ENCODE results near the gene LDLRAD4. TPM values are rescaled to one million over a fixed set of nuclear protein-coding genes. Genes with fewer than 3 reads are reported as not detected.

The LDLRAD4 gene
- total and polyA plus RNA-seq, 2 experiments from 2014 or later, result 0.73 to 1.9 TPM

DNA sequence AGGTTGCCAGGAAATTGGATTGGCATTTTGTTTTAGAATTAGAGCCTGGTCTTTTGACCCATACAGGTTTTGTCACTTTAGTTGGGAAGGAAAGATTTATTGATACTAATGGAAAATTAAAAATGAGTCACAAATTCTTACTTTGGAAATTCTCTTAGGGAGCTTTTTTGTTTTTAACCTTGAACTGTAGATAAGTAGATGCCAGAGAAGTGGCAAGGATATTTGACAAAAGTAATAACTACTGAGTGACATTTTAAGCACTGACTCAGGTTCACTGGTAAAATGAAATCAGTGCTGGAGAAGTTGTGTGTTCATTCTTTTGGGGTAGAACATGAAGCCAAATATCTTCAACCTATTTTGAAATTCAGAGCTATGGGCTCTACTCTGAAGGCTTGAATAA is 56.5 kb downstream of the LDLRAD4 start:
- Histone ChIP-seq H3K27ac (ENCODE audit: low read depth) (no peak overlapping the region), H4K20me1 (replicated peaks; ENCODE audit: insufficient read depth) (0 out of 2 replicates have a peak, but pooled peaks cover 3% of the 10 kb centered on the region), H3K4me3 (no peak overlapping the region), H3K27me3 (ENCODE audit: insufficient read depth) (no peaks in the 10 kb centered on the region), H3K4me2 (no peak overlapping the region), H3K4me1 (ENCODE audit: insufficient read depth) (no peaks in the 10 kb centered on the region), H3K9me2 (ENCODE audit: insufficient read depth) (no peaks in the 10 kb centered on the region), H3K36me3 (ENCODE audit: insufficient read depth) (no peaks in the 10 kb centered on the region), H2AFZ (no peak overlapping the region), H3F3A (replicated peaks; ENCODE audit: low read depth) (no peaks in the 10 kb centered on the region), H3K79me2 (replicated peaks; ENCODE audit: insufficient read depth) (no peaks in the 10 kb centered on the region)
- Mint-ChIP-seq H3K4me3 (no peak overlapping the region), H3K36me3 (ENCODE audit: low read depth) (no peaks in the 10 kb centered on the region), H3K4me1 (peaks cover 8% of the 10 kb centered on the region; the same call in 2 of the 3 replicates), H3K9me3 (no peaks in the 10 kb centered on the region), H3K27ac (no peak overlapping the region), H3K27me3 (ENCODE audit: insufficient read depth, low read depth, poor library complexity) (peaks cover 5% of the 10 kb centered on the region)
- no peak for ATAC-seq
- TF ChIP-seq, protein P1, sequence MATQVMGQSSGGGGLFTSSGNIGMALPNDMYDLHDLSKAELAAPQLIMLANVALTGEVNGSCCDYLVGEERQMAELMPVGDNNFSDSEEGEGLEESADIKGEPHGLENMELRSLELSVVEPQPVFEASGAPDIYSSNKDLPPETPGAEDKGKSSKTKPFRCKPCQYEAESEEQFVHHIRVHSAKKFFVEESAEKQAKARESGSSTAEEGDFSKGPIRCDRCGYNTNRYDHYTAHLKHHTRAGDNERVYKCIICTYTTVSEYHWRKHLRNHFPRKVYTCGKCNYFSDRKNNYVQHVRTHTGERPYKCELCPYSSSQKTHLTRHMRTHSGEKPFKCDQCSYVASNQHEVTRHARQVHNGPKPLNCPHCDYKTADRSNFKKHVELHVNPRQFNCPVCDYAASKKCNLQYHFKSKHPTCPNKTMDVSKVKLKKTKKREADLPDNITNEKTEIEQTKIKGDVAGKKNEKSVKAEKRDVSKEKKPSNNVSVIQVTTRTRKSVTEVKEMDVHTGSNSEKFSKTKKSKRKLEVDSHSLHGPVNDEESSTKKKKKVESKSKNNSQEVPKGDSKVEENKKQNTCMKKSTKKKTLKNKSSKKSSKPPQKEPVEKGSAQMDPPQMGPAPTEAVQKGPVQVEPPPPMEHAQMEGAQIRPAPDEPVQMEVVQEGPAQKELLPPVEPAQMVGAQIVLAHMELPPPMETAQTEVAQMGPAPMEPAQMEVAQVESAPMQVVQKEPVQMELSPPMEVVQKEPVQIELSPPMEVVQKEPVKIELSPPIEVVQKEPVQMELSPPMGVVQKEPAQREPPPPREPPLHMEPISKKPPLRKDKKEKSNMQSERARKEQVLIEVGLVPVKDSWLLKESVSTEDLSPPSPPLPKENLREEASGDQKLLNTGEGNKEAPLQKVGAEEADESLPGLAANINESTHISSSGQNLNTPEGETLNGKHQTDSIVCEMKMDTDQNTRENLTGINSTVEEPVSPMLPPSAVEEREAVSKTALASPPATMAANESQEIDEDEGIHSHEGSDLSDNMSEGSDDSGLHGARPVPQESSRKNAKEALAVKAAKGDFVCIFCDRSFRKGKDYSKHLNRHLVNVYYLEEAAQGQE (IDR thresholded peaks at IDR 0.05; ENCODE audit: unreplicated experiment), result no peak
- TF ChIP-seq STAT1 (IDR thresholded peaks at IDR 0.05; ENCODE audit: unreplicated experiment) (no peak), ZNF331 (CRISPR knock-in tag; IDR thresholded peaks at IDR 0.05; ENCODE audit: low read depth) (no peak), JUNB (IDR thresholded peaks at IDR 0.05; ENCODE audit: unreplicated experiment) (no peak), CREB1 (CRISPR knock-in tag; IDR thresholded peaks at IDR 0.05; ENCODE audit: low read depth) (no peak), ZNF114 (CRISPR knock-in tag; IDR thresholded peaks at IDR 0.05) (no peak), POLR2AphosphoS5 (IDR thresholded peaks at IDR 0.05; ENCODE audit: low read depth) (no peak), EZH2phosphoT487 (IDR thresholded peaks at IDR 0.05; ENCODE audit: unreplicated experiment) (no peak), NANOG (IDR thresholded peaks at IDR 0.05; ENCODE audit: borderline replicate concordance) (no peak), EZH2 (IDR thresholded peaks at IDR 0.05; ENCODE audit: low read depth, unreplicated experiment) (no peak)
- TF ChIP-seq, protein P2, sequence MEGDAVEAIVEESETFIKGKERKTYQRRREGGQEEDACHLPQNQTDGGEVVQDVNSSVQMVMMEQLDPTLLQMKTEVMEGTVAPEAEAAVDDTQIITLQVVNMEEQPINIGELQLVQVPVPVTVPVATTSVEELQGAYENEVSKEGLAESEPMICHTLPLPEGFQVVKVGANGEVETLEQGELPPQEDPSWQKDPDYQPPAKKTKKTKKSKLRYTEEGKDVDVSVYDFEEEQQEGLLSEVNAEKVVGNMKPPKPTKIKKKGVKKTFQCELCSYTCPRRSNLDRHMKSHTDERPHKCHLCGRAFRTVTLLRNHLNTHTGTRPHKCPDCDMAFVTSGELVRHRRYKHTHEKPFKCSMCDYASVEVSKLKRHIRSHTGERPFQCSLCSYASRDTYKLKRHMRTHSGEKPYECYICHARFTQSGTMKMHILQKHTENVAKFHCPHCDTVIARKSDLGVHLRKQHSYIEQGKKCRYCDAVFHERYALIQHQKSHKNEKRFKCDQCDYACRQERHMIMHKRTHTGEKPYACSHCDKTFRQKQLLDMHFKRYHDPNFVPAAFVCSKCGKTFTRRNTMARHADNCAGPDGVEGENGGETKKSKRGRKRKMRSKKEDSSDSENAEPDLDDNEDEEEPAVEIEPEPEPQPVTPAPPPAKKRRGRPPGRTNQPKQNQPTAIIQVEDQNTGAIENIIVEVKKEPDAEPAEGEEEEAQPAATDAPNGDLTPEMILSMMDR (conservative IDR thresholded peaks at IDR 0.05; ENCODE audit: low read depth in 2 of 2), result no peak
- TF ChIP-seq, protein P3, sequence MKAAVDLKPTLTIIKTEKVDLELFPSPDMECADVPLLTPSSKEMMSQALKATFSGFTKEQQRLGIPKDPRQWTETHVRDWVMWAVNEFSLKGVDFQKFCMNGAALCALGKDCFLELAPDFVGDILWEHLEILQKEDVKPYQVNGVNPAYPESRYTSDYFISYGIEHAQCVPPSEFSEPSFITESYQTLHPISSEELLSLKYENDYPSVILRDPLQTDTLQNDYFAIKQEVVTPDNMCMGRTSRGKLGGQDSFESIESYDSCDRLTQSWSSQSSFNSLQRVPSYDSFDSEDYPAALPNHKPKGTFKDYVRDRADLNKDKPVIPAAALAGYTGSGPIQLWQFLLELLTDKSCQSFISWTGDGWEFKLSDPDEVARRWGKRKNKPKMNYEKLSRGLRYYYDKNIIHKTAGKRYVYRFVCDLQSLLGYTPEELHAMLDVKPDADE (IDR thresholded peaks at IDR 0.05), result no peak
- TF ChIP-seq, protein P4, sequence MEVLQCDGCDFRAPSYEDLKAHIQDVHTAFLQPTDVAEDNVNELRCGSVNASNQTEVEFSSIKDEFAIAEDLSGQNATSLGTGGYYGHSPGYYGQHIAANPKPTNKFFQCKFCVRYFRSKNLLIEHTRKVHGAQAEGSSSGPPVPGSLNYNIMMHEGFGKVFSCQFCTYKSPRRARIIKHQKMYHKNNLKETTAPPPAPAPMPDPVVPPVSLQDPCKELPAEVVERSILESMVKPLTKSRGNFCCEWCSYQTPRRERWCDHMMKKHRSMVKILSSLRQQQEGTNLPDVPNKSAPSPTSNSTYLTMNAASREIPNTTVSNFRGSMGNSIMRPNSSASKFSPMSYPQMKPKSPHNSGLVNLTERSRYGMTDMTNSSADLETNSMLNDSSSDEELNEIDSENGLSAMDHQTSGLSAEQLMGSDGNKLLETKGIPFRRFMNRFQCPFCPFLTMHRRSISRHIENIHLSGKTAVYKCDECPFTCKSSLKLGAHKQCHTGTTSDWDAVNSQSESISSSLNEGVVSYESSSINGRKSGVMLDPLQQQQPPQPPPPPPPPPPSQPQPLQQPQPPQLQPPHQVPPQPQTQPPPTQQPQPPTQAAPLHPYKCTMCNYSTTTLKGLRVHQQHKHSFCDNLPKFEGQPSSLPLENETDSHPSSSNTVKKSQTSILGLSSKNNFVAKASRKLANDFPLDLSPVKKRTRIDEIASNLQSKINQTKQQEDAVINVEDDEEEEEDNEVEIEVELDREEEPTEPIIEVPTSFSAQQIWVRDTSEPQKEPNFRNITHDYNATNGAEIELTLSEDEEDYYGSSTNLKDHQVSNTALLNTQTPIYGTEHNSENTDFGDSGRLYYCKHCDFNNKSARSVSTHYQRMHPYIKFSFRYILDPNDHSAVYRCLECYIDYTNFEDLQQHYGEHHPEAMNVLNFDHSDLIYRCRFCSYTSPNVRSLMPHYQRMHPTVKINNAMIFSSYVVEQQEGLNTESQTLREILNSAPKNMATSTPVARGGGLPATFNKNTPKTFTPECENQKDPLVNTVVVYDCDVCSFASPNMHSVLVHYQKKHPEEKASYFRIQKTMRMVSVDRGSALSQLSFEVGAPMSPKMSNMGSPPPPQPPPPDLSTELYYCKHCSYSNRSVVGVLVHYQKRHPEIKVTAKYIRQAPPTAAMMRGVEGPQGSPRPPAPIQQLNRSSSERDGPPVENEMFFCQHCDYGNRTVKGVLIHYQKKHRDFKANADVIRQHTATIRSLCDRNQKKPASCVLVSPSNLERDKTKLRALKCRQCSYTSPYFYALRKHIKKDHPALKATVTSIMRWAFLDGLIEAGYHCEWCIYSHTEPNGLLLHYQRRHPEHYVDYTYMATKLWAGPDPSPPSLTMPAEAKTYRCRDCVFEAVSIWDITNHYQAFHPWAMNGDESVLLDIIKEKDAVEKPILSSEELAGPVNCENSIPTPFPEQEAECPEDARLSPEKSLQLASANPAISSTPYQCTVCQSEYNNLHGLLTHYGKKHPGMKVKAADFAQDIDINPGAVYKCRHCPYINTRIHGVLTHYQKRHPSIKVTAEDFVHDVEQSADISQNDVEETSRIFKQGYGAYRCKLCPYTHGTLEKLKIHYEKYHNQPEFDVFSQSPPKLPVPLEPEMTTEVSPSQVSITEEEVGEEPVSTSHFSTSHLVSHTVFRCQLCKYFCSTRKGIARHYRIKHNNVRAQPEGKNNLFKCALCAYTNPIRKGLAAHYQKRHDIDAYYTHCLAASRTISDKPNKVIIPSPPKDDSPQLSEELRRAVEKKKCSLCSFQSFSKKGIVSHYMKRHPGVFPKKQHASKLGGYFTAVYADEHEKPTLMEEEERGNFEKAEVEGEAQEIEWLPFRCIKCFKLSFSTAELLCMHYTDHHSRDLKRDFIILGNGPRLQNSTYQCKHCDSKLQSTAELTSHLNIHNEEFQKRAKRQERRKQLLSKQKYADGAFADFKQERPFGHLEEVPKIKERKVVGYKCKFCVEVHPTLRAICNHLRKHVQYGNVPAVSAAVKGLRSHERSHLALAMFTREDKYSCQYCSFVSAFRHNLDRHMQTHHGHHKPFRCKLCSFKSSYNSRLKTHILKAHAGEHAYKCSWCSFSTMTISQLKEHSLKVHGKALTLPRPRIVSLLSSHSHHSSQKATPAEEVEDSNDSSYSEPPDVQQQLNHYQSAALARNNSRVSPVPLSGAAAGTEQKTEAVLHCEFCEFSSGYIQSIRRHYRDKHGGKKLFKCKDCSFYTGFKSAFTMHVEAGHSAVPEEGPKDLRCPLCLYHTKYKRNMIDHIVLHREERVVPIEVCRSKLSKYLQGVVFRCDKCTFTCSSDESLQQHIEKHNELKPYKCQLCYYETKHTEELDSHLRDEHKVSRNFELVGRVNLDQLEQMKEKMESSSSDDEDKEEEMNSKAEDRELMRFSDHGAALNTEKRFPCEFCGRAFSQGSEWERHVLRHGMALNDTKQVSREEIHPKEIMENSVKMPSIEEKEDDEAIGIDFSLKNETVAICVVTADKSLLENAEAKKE (CRISPR knock-in tag; IDR thresholded peaks at IDR 0.05), result no peak
- no peak for DNase-seq (ENCODE audit: low spot score)

Measured in GM23338 (cell line).